Keratinocyte (primary cell): ENCODE data around the gene MAEA.

Experiments
- CTCF ChIP-seq, 3 experiments: IDR thresholded peaks in 1 of 3; conservative IDR thresholded peaks in 1 of 3; optimal IDR thresholded peaks in 1 of 3; 2 replicates in 2 of 3; 3 replicates in 1 of 3; pipeline versions ENCODE3 to v1.5.1; 2011; ENCODE audit warnings: low read length in 3 of 3, mild to moderate bottlenecking in 3 of 3, moderate library complexity in 2 of 3, control low read depth in 1 of 3, inconsistent platforms in 1 of 3; ENCODE audit not compliant: insufficient read depth in 2 of 3; ENCODE audit errors: extremely low read depth in 1 of 3
- EZH2 ChIP-seq: IDR thresholded peaks from one replicate; pipeline ENCODE4 v1.6.1; 2012; ENCODE audit warnings: inconsistent platforms, mild to moderate bottlenecking, low read length, moderate library complexity

GRCh38 chr4:1252928-1253492 is 36.7 kb upstream of the MAEA start:
- no peak for TF ChIP-seq CTCF (optimal IDR thresholded peaks at IDR 0.05 in 1 of 3, IDR thresholded peaks at IDR 0.05 in 1 of 3, conservative IDR thresholded peaks at IDR 0.05 in 1 of 3; ENCODE audit: extremely low read depth in 1 of 3, insufficient read depth in 2 of 3, low read length in 3 of 3)
- TF ChIP-seq EZH2 = no peak
